HG03354 (cell line): ENCODE measurements around the gene WRNIP1.

Experiments
- ATAC-seq: cut with Tn5 transposase; IDR thresholded peaks from one replicate; pipeline ENCODE4 v1.9.1; 2021; ENCODE audit warnings: mild to moderate bottlenecking; ENCODE audit not compliant: unreplicated experiment, poor library complexity, severe bottlenecking

Gene WRNIP1

GRCh38 chr6:2781685-2782355 is 16.6 kb downstream of the WRNIP1 start:
- no peak for ATAC-seq

- ATAC-seq: no peak
These were observed 17.1 kb downstream of the WRNIP1 start for GRCh38 chr6:2782356-2782708.

GRCh38 chr6:2782825-2783187 is 17.6 kb downstream of the WRNIP1 start:
- no peak for ATAC-seq

GRCh38 chr6:2783188-2783963 is 18.2 kb downstream of the WRNIP1 start:
- ATAC-seq: no peak

GRCh38 chr6:2784061-2784460 is 18.9 kb downstream of the WRNIP1 start:
- ATAC-seq: no peak

GRCh38 chr6:2784930-2785329 is 19.7 kb downstream of the WRNIP1 start:
- no peak for ATAC-seq

- ATAC-seq: no peak
These were observed 21.1 kb downstream of the WRNIP1 start for GRCh38 chr6:2786269-2786668.

GRCh38 chr6:2790588-2791449 is 25.6 kb downstream of the WRNIP1 start:
- ATAC-seq: peak; percentile 91

- no peak for ATAC-seq
These were observed 26.3 kb downstream of the WRNIP1 start for GRCh38 chr6:2791450-2791974.

GRCh38 chr6:2792330-2793110 is 27.3 kb downstream of the WRNIP1 start:
- ATAC-seq: no peak

GRCh38 chr6:2793534-2794151 is 28.4 kb downstream of the WRNIP1 start:
- no peak for ATAC-seq

- ATAC-seq: no peak
These were observed 29.1 kb downstream of the WRNIP1 start for GRCh38 chr6:2794171-2794730.

- ATAC-seq: no peak
These were observed 30.0 kb downstream of the WRNIP1 start for GRCh38 chr6:2795162-2795561.

GRCh38 chr6:2795956-2796355 is 30.8 kb downstream of the WRNIP1 start:
- no peak for ATAC-seq

GRCh38 chr6:2796861-2797260 is 31.7 kb downstream of the WRNIP1 start:
- no peak for ATAC-seq

GRCh38 chr6:2797564-2798031 is 32.4 kb downstream of the WRNIP1 start:
- no peak for ATAC-seq

GRCh38 chr6:2798586-2799134 is 33.5 kb downstream of the WRNIP1 start:
- no peak for ATAC-seq

- ATAC-seq: no peak
These were observed 34.8 kb downstream of the WRNIP1 start for GRCh38 chr6:2799936-2800527.
